K562 (cell line): ENCODE measurements around the gene AKT2. TPM values are rescaled to one million over a fixed set of nuclear protein-coding genes. Genes with fewer than 3 reads are reported as not detected.

Experiments used
- ATAC-seq: fragments of 200-7000 bp; cut with Tn5 transposase; 3 replicates; pipeline ENCODE4 v1.9.1; 2020; ENCODE audit warnings: moderate library complexity
- BruUV-seq: library from RNA; stranded (reverse); fragments of 400-500 nt; replicated peaks from 2 replicates; lab custom pipeline; 2021; lab: Mats Ljungman, UMichigan
- CTCF ChIA-PET: fragments of 300-600 bp; formaldehyde crosslinking; extraction: SDS; loops from one replicate; lab custom pipeline; 2021; ENCODE audit warnings: low intra/inter-chr PET ratio; lab: Yijun Ruan, JAX
- POLR2A ChIA-PET: fragments of 300-600, 350-650 bp; sonication (Branson Sonifier 250); formaldehyde crosslinking; extraction: SDS; loops from one replicate; lab custom pipeline; 2021; ENCODE audit warnings: antibody characterized with exemption, inconsistent platforms; lab: Yijun Ruan, JAX
- DNase-seq, 4 experiments: peaks; one replicate each; pipeline versions ENCODE4 v3.0.0 to v3.0.0-alpha.2; 2011 to 2018; ENCODE audit warnings: low spot score in 3 of 4, mixed read lengths in 3 of 4; ENCODE audit errors: extremely low read depth in 1 of 4
- FAIRE-seq: peaks from 2 replicates; lab custom pipeline; 2011; peaks lifted over from hg19 to GRCh38; lab: Jason Lieb, UNC
- H2AFZ ChIP-seq: 2 replicates; pipeline ENCODE4 v1.6.0; 2011; ENCODE audit warnings: low read depth, low read length, control low read depth, inconsistent platforms
- H3K27ac ChIP-seq: fragments of 200-600 bp; 3 replicates; pipeline ENCODE4 v1.8.0; 2011; ENCODE audit warnings: low read depth, mild to moderate bottlenecking, control low read depth, inconsistent platforms, low read length, moderate library complexity, mixed read lengths; ENCODE audit errors: extremely low read depth
- H3K27me3 ChIP-seq, 2 experiments: fragments of 300-600 bp in 1 of 2; 2 replicates in 1 of 2; 3 replicates in 1 of 2; pipeline versions ENCODE4 v1.6.0 to v1.8.0; 2011; ENCODE audit warnings: inconsistent platforms in 2 of 2, low read length in 2 of 2, mild to moderate bottlenecking in 1 of 2, mixed read lengths in 1 of 2, moderate library complexity in 1 of 2; ENCODE audit not compliant: control insufficient read depth in 2 of 2, insufficient read depth in 2 of 2
- H3K36me3 ChIP-seq: fragments of 300-600 bp; 3 replicates; pipeline ENCODE4 v1.8.0; 2011; ENCODE audit warnings: mild to moderate bottlenecking, low read length, inconsistent platforms; ENCODE audit not compliant: control insufficient read depth, insufficient read depth
- H3K4me1 ChIP-seq, 2 experiments: fragments of 200-600 bp in 1 of 2; replicated peaks in 1 of 2; 2 replicates in 1 of 2; 3 replicates in 1 of 2; pipeline versions ENCODE4 v1.5.1 to v1.8.0; 2011; ENCODE audit warnings: inconsistent platforms in 2 of 2, low read length in 2 of 2, mild to moderate bottlenecking in 1 of 2, mixed read lengths in 1 of 2, moderate library complexity in 1 of 2; ENCODE audit not compliant: control insufficient read depth in 2 of 2, insufficient read depth in 2 of 2
- H3K4me2 ChIP-seq: 2 replicates; pipeline ENCODE4 v1.6.1; 2011; ENCODE audit warnings: low read length, control low read depth, inconsistent platforms, mixed read lengths; ENCODE audit not compliant: insufficient read depth
- H3K4me3 ChIP-seq: fragments of 200-600 bp; sonication (generic), shearing (Covaris generic); 2 replicates; pipeline ENCODE4 v1.5.1; 2016; ENCODE audit warnings: control low read depth, inconsistent platforms
- H3K79me2 ChIP-seq: fragments of 200-600 bp; 3 replicates; pipeline ENCODE4 v1.8.0; 2011; ENCODE audit warnings: low read length, inconsistent platforms; ENCODE audit not compliant: control insufficient read depth, insufficient read depth
- H3K9ac ChIP-seq, 2 experiments: 2 replicates each; pipeline versions ENCODE4 v1.6.0 to v1.6.1; 2011; ENCODE audit warnings: low read depth in 2 of 2, low read length in 2 of 2, control low read depth in 1 of 2, inconsistent platforms in 1 of 2, mild to moderate bottlenecking in 1 of 2, mixed read lengths in 1 of 2; ENCODE audit not compliant: insufficient read depth in 1 of 2
- H3K9me1 ChIP-seq: one replicate; pipeline ENCODE4 v1.6.0; 2011; ENCODE audit warnings: inconsistent platforms, mild to moderate bottlenecking, low read length, moderate library complexity; ENCODE audit not compliant: control insufficient read depth, insufficient read depth
- H3K9me3 ChIP-seq: replicated peaks from 2 replicates; pipeline ENCODE4 v1.5.1; 2011; ENCODE audit warnings: low read depth, low read length, inconsistent platforms; ENCODE audit not compliant: control insufficient read depth, insufficient read depth
- H4K20me1 ChIP-seq: replicated peaks from 2 replicates; pipeline ENCODE4 v1.6.1; 2011; ENCODE audit warnings: low read length, inconsistent platforms, mixed read lengths; ENCODE audit not compliant: control insufficient read depth, insufficient read depth
- CCAR2 ChIP-seq: fragments of 200-400 bp; formaldehyde crosslinking; IDR thresholded peaks from 2 replicates; pipeline ENCODE4 v1.6.1; 2017; ENCODE audit warnings: mild to moderate bottlenecking, low read depth, low read length
- HNRNPK ChIP-seq: fragments of 200-400 bp; formaldehyde crosslinking; IDR thresholded peaks from one replicate; pipeline ENCODE4 v1.6.1; 2018; ENCODE audit warnings: mild to moderate bottlenecking, low read depth, low read length; ENCODE audit not compliant: poor library complexity, severe bottlenecking
- KLF10 ChIP-seq: fragments of 250-450 bp; sonication (Bioruptor Pico); IDR thresholded peaks from 2 replicates; pipeline ENCODE4 v1.6.1; 2021; ENCODE audit warnings: matching md5 sums
- RB1 ChIP-seq: fragments of 450-650 bp; IDR thresholded peaks from 2 replicates; pipeline ENCODE4 v1.6.1; 2017; ENCODE audit warnings: low read depth, mild to moderate bottlenecking
- STAT5A ChIP-seq: IDR thresholded peaks from 2 replicates; pipeline ENCODE4 v1.6.1; 2012; ENCODE audit warnings: low read length, inconsistent platforms, borderline replicate concordance
- TEAD1 ChIP-seq, 2 experiments: fragments of 450-650 bp in 1 of 2; sonication (generic) in 1 of 2; formaldehyde crosslinking; IDR thresholded peaks; 2 replicates each; pipeline versions ENCODE4 v1.4.0 to v1.8.0; 2020 to 2022; ENCODE audit warnings: mild to moderate bottlenecking in 2 of 2, missing genetic modification reagents in 1 of 2
- ZBTB8A ChIP-seq: fragments of 450-650 bp; IDR thresholded peaks from 2 replicates; pipeline ENCODE4 v1.6.1; 2018; ENCODE audit warnings: mild to moderate bottlenecking, moderate library complexity; ENCODE audit not compliant: partially characterized antibody
- WGBS: fragments of 100-300 bp; shearing (Covaris generic); methylation state at CpG from one replicate; pipeline ENCODE4 v1.1.6; 2016; ENCODE audit warnings: low coverage, mixed read lengths; ENCODE audit not compliant: insufficient coverage; ENCODE audit errors: missing lambda C conversion rate; 5-methylcytosine and 5-hydroxymethylcytosine counted together
- in situ Hi-C: fragments of 300-500 bp; cut with MboI; formaldehyde crosslinking; loops from 4 replicates; pipeline ENCODE4 v1.15.0; 2018; ENCODE audit warnings: inconsistent platforms, mixed read lengths
- intact Hi-C: fragments of 100-400 bp; cut with micrococcal nuclease; formaldehyde crosslinking; loops from 2 replicates; pipeline ENCODE4 v1.14.2; 2022
- polyA plus RNA-seq, 8 experiments: library from polyadenylated mRNA; depleted of rRNA in 4 of 8; stranded (reverse) in 5 of 8; unstranded in 3 of 8; fragments of >200 nt; fragmentation: Nextera tagmentation in 2 of 8; fragmentation: Illumina TruSeq in 1 of 8; extraction: Ambion mirVana in 2 of 8; extraction: Trizol in 1 of 8; gene quantifications; 2 replicates each; pipeline versions ENCODE4 v1.2.1 to v1.2.3, GENCODE V29; 2011 to 2014; ENCODE audit warnings: inconsistent platforms in 1 of 8, missing spikeins in 1 of 8
- total RNA-seq, 7 experiments: library from RNA; depleted of rRNA in 6 of 7; stranded (reverse); fragments of >200 nt in 6 of 7; fragmentation: Illumina TruSeq in 2 of 7; extraction: Trizol in 2 of 7; gene quantifications; 2 replicates each; pipeline versions ENCODE4 v1.2.1 to v1.2.3, GENCODE V29; 2011 to 2021; ENCODE audit warnings: low replicate concordance in 1 of 7
- TF ChIP-seq, protein P1 (sequence below): fragments of 450-650 bp; formaldehyde crosslinking; IDR thresholded peaks from 2 replicates; pipeline ENCODE4 v1.4.0; 2022; ENCODE audit warnings: missing genetic modification characterization

Gene AKT2
- total and polyA plus RNA-seq, 9 of the 15 experiments (the other 6 are each of a cell fraction or from before 2014, with no cell fraction given) = 1.1 to 132 (median 67.7) TPM

- POLR2A ChIA-PET = interaction anchor here (0.7 to 0.9 kb wide), 2 partner anchors 11 to 24 kb away, joined by 3 to 4 read pairs; no protein-coding TSS in a partner anchor
- CTCF ChIA-PET = no interaction called here
- TF ChIP-seq TEAD1 (CRISPR knock-in tag; IDR thresholded peaks at IDR 0.05) (no peak), RB1 (no peak), CCAR2 (no peak), ZBTB8A (no peak), HNRNPK (no peak), STAT5A (no peak), KLF10 (CRISPR knock-in tag) (no peak)
- TF ChIP-seq, protein P1, sequence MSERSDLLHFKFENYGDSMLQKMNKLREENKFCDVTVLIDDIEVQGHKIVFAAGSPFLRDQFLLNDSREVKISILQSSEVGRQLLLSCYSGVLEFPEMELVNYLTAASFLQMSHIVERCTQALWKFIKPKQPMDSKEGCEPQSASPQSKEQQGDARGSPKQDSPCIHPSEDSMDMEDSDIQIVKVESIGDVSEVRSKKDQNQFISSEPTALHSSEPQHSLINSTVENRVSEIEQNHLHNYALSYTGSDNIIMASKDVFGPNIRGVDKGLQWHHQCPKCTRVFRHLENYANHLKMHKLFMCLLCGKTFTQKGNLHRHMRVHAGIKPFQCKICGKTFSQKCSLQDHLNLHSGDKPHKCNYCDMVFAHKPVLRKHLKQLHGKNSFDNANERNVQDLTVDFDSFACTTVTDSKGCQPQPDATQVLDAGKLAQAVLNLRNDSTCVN (CRISPR knock-in tag) = no peak
- DNase-seq (no peak), FAIRE-seq (no peak), ATAC-seq (no peak)
- H3K27me3 ChIP-seq = no peaks in the 10 kb centered on the region
- H3K9ac ChIP-seq = peak overlapping the region in 1 of 2 experiments; percentile 31; a peak in 2 of 4 replicates
- H3K9me3 ChIP-seq = no peaks in the 10 kb centered on the region
- H3K79me2 ChIP-seq = no peaks in the 10 kb centered on the region
- in situ Hi-C loops = no loop called here
- H3K4me3 ChIP-seq = no peak overlapping the region
- intact Hi-C loops = no loop called here
- H3K4me2 ChIP-seq = no peak overlapping the region
- no peaks in the 10 kb centered on the region for H4K20me1 ChIP-seq
- 83% methylated on average over 5 of the region's 5 CpGs for WGBS
- H3K9me1 ChIP-seq = peaks cover 4% of the 10 kb centered on the region
- H3K27ac ChIP-seq = no peak overlapping the region
- H3K36me3 ChIP-seq = peaks cover 29% of the 10 kb centered on the region; the same call in 2 of the 3 replicates
- BruUV-seq = TSS peak; percentile 20
- H2AFZ ChIP-seq = no peak overlapping the region
- H3K4me1 ChIP-seq = no peaks in the 10 kb centered on the region; a peak in 2 of 5 replicates
Observed at GRCh38 chr19:40315812-40316470, 30.8 kb upstream of the AKT2 start.
